Transverse colon (tissue), 3 donors: ENCODE results near the gene PAFAH1B2.

Experiments used
- CTCF ChIP-seq, 5 experiments: fragments of 200-600 bp in 3 of 5; fragments of 450-650 bp in 2 of 5; sonication (generic) in 3 of 5; IDR thresholded peaks; 1 replicate in 2 of 5; 2 replicates in 3 of 5; pipeline ENCODE4 v1.5.1; 2016 to 2017; ENCODE audit warnings: antibody characterized with exemption in 5 of 5, inconsistent platforms in 3 of 5, mild to moderate bottlenecking in 2 of 5, moderate library complexity in 1 of 5
- EP300 ChIP-seq: sonication (generic); formaldehyde crosslinking; IDR thresholded peaks from one replicate; pipeline ENCODE4 v1.6.1; 2017; ENCODE audit warnings: antibody characterized with exemption, low read depth
- POLR2A ChIP-seq: fragments of 450-650 bp; IDR thresholded peaks from one replicate; pipeline ENCODE4 v1.6.1; 2016; ENCODE audit warnings: antibody characterized with exemption, mild to moderate bottlenecking, moderate library complexity

GRCh38 chr11:117175104-117175503 is 31.0 kb downstream of the PAFAH1B2 start:
- TF ChIP-seq CTCF (IDR thresholded peaks at IDR 0.05): no peak
- TF ChIP-seq POLR2A: no peak
- no peak for TF ChIP-seq EP300
